GM21737 (cell line): ENCODE results near the gene FANCG.

Source experiments
- ATAC-seq: cut with Tn5 transposase; IDR thresholded peaks from one replicate; pipeline ENCODE4 v1.9.1; 2021; ENCODE audit warnings: mild to moderate bottlenecking, moderate library complexity; ENCODE audit not compliant: unreplicated experiment

FANCG gene

DNA sequence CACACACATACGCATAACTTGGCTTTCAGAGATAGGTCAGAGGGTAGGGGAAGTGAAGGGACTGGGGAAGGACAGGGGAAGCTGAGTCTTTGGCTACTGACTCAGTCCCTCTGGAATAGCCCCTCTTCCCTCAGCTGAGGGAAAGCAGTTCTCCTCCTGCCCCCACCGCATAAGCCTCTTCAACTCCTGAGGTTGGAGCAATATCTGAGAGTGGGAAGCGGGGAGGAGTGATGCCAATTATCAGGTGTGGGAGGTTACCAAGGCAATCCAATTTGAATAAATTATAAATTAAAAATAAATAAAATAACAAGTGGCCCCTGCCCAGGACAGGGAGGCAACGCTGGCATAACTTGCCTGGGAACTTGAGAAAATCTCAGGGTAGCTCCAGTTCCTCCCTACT is 24.8 kb upstream of the FANCG start:
- ATAC-seq = no peak

DNA sequence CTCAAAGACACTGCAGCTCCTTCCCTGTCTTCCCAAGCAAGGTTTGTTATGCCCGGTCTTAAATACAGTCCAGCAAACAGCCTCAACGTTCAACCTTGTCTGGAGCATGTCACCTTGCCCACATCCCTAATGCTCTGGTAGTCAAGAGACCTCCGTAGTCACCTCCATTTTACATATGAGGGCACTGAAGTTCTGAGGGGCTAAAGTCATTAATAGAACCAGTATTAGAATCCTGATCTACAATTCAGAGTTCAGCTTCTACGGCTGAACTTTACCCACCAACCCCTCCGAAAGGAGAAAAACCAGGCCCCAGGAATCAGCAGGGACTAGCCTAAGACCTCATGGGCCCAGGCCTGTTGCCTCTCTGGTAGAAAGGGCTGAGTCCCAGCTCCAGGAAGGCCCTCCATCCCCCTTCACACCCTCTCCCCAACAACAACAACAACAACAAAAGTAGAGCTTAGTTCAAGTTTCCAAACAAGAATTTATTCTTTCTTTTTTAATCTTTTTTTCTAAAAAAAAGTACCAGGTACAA is 24.0 kb upstream of the FANCG start:
- no peak for ATAC-seq

DNA sequence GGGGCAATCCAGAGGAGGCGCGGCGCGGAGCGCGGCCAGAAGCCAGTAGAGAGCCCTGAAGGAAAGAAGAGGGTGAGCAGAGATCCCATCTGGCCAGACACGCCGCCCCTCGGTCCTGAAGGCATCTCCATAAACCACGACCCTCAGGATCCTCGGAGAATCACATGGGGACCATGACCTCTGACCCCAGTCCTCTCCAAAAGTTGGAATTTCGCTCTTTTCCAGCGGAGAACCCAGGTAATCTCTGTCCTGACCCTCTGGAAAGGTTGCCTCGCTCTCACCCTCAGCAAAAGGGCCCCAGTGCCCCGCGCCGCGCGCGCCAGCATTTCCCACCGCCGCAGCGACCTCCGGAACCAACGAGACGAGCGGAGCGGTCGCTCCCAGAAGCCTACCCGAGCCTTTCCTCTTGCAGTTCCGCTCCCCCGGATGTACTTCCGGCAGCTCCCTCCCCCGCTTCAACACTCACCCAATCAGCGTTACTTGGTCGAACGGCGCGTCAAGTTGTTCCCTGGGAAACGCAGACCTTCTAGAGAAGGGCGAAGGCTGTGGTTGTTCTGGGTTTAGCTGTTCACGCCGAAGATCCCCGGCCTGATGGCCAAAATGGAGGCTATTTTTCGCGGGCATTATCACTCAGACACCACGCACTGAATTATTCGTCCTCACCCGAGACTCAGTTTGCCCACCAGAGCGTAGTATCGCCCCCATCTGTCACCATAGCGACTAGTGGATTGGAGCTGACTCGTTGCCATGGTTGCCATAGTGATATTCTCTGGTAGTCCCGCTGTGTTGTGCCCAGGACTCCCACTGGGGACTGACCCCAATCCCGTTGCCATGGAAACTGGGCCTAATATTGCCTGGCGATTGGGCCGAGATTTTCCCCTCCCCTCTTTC is 23.3 kb upstream of the FANCG start, which contains the start of gene STOML2:
Gene STOML2, minus strand, starts transcription at position 363 of the 891 bp plus-strand sequence. Its CDS starts 37 bp downstream, at position 326.
- ATAC-seq = peak; percentile 87

DNA sequence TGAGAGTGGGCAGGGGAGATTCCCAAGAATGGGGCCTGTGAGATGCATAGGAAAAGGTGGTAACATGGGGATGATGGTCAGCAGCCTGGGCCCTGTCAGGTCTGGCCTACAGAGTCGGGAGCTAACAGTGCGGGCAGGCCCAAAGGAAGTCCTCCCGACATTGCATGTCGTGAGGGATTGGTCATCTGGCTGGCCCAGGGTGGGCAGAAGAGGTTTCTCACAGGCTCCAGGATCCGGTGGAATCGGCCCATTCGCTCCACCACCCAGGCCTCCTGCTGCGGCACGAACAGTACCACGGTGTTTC is 22.7 kb upstream of the FANCG start:
- ATAC-seq = no peak

DNA sequence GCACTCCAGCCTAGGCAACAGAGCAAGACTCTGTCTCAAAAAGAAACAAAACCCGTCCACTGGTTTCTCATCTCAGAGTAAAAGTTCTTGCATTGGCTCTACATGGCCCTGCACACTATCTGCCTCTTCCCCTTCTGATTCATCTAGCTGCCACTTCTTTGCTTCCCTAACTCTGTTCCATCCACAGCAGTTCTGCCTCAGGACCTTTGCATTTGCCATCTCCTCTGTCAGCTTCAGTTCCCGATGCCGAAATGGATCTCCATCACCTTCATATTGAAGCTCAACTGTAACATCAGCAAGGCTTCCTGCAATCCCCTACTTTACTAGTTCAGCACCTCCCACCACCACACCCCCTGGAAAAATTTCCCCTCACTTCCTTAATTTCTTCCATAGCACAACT is 17.8 kb upstream of the FANCG start:
- no peak for ATAC-seq

DNA sequence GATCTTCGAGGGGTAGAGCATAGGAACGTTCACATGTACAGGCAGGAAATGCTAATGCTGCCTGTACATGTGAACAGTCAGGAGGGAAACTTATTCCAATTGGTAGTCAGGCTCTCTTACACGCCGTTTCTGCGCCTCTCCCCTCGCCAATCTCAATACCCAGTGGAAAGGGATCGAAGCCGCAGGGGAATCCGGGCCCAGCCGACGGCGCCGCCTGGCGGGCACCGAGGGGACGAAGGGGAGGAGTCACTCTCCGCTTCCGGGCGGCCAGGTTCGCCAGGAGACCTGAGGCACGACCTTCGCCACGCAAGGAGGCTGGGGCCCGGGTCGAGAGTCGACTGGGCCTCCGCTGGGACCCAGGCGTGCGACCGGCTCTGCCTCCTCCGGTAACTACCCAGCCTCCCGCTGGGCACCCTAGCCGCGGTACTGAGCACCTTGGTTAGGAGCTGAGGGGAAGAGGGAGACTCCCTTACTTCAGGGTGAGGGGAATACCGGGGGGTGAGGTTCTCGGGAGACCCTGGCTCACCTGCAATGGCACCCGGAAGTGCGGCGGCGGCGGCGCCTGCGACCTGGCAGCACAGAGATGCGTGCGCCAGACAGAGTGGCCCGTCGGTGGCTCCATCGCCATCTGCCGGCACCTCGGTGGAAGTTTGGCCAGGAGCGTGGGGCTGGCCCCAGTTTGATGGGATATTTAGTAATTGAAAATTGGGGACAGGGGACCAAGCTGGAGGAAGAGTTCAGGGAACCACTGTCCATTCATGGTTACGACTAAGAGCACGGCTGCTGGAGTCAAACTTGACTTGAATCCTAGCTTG is 16.5 kb upstream of the FANCG start, which contains the start of gene PIGO:
Gene PIGO, minus strand, starts transcription at position 557 of the 815 bp plus-strand sequence. CDS start 1,026 bp downstream, outside the sequence.
- ATAC-seq = peak; percentile 81

DNA sequence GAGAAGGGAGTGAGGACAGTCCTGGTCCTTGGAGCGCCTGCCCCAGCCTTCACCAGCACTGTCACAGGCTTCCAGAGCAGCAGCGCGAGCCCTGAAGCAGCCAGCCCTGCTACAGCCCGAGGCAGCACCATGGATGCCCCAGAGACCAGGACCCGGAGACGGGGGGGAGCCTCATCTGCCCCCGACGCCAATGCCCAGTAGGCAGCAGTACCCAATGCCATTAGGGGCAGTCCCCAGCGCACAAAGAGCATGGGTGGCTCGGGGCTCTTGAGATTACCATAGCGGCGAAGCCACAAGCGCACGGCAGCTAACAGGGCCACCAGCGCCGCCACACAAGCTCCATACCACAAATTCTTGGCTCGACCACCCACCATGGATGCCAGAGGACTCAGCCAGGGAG is 11.8 kb upstream of the FANCG start:
- no peak for ATAC-seq

DNA sequence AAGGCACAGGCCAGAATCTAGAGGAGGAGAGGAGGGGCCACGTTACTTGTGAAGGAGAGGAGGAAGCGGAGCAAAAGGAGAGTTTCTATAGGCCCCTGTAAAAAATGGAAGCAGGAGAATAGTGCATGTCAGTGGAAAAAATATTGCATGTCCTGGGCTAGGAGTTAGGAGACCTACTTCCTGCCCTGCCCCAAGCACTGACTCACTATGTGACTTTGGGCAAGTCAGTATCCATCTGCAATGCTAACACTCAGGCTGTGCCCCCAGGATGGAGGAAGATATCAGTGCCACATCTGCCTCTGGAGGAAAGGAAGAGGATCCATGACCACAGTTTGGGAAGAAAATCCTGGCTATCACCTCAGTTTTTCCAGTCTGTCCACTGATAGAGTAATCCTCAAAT is 9.7 kb upstream of the FANCG start:
- no peak for ATAC-seq

DNA sequence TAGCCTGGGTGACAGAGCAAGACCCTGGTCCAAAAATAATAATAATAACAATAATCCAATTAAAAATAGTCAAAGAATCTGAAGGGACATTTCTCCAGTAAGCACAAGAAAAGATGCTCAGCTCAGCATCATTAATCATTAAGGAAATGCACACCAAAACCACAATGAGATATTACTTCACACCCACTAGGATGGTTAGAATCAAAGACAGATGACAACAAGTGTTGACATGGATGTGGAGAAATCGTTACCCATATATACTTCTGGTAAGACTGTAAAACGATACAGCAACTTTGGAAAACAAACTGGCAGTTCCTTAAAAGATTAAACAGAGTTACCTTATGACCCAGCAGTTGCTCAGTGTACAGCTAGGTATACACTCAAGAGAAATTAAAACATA is 5.3 kb upstream of the FANCG start:
- ATAC-seq = no peak

DNA sequence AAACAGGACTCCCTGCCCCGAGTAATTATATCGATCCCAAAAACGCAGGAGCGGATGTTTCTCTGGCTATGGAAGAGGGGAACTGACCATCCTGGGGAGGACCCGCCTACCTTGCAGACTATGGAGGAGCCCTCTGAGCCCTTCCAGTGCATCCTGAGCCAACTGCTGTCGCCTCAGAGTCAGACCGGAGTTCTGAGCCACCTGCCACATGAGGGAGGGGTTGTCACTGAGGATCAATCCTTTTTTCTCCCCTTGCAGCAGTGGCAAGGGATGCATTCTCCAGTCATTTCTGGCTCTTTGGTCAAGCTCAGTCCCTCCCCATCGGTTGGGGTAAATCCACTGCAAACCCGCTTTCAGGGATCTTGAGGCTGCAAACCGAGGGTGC is 709 bp downstream of the FANCG start:
- no peak for ATAC-seq

DNA sequence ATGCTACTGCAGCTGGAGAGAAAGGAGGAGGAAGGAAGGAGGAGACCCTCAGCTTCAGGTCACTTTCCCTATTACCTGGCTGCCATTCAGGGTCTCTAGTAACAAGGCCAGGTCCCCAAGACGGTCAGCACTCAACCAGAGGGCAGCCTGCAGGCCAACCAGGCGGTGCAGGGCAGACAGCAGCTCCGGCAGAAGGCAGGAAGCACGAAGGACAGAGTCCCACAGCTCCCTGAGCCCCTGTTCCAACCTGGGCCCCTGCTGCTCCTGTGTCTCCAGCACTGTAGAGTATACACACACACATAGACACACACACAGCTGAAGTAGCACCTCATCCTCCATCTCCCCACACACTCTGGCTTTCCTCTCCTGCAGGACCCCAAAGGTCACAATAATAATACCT is 1.7 kb downstream of the FANCG start:
- no peak for ATAC-seq

DNA sequence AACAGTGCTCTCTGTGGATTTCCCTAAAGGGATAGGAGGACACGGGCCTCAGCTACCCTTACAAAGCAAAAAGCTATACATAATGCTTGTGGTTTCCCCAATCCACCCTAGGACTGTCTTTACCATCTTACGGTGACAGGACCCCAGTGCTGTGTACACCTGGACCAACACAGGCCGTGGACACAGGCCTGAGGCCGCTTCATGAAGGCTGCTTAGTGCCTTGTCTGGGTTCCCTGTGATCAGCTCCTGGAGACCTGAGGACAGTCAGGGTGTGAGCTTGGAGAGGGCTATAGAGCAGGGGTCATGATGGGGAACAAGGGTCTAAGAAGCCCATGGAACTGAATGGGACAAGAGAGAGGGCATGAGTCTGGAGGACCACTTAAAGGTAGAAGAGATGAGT is 2.9 kb downstream of the FANCG start:
- ATAC-seq = no peak

DNA sequence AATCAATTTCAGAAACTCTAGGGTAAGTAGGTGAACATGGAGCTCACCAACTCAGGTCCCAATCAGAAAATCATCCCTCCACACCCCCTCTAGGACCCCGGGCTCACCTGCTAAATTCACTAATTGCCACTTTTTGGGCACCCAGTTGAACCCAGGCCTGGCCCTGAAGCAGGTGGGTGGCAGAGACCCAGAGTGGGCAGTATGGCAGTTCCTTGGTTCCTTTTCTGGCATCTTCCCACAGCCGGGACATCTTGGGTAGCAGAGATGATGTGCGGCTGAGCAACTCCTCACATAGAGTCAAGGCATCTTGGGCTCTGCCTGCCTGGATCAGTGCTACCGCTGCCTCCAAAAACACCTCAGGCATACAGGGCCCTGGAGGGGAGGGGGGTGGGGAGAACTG is 4.4 kb downstream of the FANCG start:
- no peak for ATAC-seq

DNA sequence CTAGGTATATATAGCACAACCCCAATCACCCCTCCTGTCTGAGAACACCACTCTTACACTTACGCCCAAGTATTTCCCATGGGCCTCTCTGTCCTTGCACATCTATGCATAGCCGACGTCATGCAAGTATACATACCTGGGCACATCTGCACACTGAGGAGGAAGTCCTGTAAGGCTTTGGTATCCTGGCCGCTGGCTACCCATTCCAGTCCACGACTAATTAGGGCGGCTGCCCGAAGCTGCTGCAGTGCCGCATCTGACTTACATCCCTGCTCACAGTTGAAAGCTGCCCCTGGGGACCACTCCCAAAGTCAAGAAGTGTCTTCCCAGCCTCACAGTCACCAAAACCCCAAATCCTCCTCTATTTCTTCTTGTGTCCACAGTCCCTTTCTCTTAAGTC is 5.0 kb downstream of the FANCG start:
- no peak for ATAC-seq

DNA sequence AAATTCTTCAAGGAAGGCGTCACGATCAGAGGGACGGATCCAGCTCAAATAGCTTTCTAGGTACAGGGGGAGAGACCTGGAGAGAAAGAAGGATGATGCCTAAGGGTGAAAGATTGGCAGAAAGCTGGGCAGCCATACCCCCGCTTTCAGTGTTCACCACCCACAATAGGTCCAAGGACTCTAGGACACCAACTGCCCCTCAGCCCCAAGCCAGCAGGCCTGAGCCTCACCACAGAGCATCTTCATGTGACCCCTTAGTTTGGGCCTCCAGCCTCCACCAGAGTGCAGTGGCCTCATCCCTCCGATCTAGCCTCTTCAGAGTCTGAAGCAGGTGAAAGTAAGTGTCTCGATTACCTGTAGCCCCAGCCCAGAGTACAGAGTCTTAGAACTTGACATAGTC is 5.6 kb downstream of the FANCG start:
- no peak for ATAC-seq

DNA sequence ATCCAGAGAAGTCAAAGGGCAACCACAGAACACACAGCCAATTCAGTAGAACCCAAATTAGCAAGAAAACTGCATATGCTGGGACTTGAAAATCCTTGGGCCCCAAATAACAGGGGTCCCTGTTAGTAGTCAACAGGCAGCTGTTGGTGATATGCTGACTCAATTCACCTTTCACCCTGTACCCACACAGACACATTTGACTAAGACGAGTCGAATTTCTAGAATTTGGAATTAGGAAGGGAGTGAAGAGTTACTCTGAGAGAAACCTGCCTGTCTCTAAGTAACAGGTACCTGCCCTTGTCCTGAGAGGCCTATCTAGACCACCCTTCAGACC is 6.5 kb downstream of the FANCG start:
- no peak for ATAC-seq

DNA sequence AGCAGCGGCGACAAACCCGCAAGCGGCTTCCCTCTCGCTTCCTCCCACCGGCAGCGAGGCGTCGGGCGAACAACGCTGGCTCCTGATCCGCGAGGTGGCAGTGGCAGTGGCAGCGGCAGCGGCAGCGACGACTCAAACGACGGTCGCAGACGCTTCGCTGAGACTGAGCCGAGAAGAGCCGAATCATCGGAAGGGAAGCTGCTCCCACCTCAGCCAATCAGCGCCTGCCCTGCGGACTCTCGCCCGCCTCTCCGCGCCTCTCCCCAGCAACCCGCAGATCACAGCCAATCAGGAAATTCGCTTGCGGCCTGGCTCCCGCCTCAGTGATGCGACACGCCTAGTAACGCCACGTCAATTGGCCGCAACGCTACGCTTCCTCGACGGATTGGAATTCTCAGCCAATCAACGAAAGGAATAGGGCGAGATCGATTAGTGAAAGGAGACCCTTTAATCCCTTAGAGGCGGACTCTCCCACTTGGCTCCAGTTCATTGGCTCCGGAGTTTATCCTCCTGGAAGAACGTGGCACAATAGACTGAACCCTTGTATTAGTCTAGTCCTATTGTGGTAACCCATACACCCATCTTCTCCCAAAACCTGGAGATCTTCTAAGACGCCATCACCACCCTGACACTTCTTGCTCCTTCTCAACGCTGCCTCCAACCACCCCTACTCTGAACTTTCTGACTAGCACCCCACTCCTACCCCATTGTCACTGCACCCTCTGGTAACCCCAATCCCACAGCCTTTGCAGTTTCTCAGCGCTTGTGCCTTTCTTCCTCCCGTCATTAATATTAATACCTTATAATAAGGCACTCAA is 7.1 kb downstream of the FANCG start, which contains the start of gene VCP:
Gene VCP, minus strand, starts transcription at position 165 of the 818 bp plus-strand sequence. CDS start 272 bp downstream, outside the sequence.
- ATAC-seq = peak; percentile 78

DNA sequence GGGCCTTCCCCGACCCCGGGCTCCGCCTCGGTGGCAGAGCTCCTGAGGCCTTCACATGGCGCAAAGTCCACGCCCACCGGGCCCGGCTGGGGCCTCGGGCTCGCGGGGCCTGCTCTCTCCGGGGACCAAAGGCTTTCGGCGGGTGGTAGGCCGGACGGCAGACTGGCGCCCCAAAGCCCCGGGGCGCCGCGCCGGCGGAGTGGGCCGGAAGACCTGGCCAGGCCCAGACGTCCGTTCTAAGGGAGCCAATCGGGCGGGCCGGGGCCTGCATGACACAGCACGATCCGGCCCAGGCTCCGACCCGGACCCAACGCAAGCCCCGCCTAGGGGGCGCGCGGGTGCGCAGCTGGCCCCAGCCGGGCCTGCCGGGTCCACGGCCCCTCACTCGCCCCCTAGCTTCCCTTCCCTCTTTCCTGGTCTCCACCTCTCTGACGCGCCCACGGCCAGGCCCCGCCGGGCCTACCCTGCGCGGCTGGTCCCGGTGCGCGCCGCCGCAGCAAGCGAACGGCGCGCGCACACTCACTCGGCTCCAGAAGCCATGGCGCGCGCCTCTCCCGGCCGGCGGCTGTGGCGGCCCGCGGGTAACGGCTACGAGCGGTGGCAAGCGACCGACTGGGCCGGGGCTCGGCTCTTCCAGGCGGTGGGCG is 7.8 kb downstream of the FANCG start:
- peak; percentile 58 for ATAC-seq

DNA sequence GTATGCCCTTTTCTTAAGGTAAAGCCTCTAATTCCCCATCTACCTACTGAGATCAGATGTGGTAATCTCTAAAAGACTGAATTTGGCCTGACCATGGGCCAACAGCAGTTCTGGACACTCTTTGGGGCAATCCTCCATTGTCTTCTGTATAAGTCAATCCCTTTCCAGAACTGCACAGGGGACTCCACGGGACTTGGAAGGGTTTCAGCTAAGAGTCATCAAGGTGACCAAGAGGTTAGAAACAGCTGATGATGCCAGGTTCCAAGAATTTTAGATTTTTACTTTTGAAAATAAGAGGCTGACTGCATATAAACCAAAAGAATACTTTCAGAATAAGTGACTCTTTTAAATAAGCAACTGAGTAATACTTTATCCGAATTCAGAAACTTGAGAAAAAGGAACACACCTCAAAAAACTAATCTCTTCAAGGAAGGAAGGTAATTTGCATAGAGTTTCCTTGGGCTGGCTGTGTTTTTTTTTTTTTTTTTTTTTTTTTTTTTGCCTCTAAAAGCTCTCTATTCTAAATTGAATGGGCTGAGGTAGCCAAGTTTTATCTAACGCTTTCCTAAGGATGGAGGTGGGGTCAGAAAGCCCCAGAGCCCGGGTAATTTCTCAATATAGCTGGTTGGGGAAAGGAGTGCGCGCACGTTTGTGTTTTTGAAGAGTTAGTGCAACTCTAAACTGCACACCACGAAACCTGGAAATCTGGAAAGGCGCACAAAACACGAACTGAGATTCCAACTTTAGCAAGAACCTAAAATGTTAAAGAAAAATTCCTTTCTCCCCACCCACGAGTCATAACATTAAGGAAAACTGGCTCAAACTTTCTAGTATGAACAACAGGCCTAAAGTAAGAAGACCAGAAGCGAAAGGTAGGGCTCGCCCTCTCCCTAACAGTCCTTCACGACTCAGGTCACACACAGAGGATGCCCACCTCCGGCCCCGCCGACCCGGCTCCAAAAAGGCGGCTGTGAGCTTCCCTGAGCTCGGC is 8.6 kb downstream of the FANCG start:
- ATAC-seq = no peak
